Fibroblast of the aortic adventitia (primary cell): ENCODE results near the gene UCHL1. TPM values are rescaled to one million over a fixed set of nuclear protein-coding genes. Genes with fewer than 3 reads are reported as not detected.

ENCODE experiments used
- DNase-seq: peaks from one replicate; pipeline ENCODE4 v3.0.0-alpha.2; 2010; ENCODE audit warnings: low read depth
- H3K4me3 ChIP-seq: 2 replicates; pipeline ENCODE4 v1.5.1; 2011; ENCODE audit warnings: low read depth, mild to moderate bottlenecking, control low read depth, low read length, moderate library complexity
- CTCF ChIP-seq: IDR thresholded peaks from 2 replicates; pipeline ENCODE4 v1.5.1; 2011; ENCODE audit warnings: mild to moderate bottlenecking, low read length, control low read depth, inconsistent platforms; ENCODE audit not compliant: insufficient read depth
- total RNA-seq: library from RNA; depleted of rRNA; stranded (reverse); fragments of >200 nt; gene quantifications from 2 replicates; pipeline ENCODE4 v1.2.3, GENCODE V29; 2012; ENCODE audit warnings: low replicate concordance

UCHL1 gene
- total RNA-seq, 1 donor = 765 TPM

DNA sequence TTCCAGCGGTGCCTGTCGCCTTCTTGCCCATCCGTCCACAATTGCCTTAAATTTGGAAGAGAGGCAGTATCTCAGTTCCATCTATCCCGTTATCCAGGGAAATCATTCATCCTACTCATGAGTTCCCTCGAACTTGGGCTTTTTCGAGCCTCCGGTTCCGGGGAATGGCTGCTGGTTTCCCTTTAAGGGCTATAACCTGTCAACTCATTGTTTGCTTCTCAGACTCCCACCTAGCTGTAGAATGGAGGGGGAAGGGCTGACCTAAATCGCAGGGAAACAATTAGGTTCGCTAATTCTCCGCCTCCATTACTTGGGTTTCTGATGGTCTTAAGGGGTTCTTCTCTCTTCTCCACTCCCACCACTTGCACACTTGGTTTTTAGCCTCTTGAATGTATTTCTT lies 1.2 kb downstream of the UCHL1 start:
- peak overlapping the region; percentile 74 for H3K4me3 ChIP-seq
- TF ChIP-seq CTCF = no peak
- DNase-seq = peak; percentile 3

GRCh38 chr4:41258783-41259182 lies 2.1 kb downstream of the UCHL1 start:
- peak; percentile 70 for DNase-seq
- H3K4me3 ChIP-seq = peak overlapping the region; percentile 11
- TF ChIP-seq CTCF = peak; percentile 53

DNA sequence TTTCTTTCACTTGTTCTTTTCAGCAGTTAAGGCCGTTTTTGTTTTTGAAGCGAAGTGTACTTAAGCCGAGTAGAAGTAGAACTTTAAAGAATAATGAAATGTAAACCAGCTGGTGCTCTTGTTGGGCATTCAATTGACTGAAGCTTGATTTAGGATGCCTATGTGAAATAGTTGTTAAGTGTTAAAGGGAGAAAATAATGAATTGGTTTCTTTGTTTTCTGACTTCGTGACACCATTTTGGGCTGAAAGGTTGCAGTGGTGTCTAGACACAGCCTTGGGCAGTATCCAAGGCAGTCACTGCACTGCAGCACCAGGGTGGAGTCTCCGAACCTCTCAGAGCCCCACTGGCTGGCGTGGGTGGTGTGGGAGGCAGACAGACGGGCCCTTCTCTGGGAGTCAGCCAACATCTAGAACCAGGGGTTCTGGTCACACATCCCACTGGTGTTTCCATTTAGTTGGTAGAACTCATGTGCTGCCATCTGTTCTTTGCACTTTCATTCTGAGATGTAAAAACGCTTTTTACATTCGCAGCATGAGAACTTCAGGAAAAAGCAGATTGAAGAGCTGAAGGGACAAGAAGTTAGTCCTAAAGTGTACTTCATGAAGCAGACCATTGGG lies 3.5 kb downstream of the UCHL1 start:
- no peak for TF ChIP-seq CTCF
- DNase-seq = no peak
- no peak overlapping the region for H3K4me3 ChIP-seq

GRCh38 chr4:41262198-41262597 lies 5.5 kb downstream of the UCHL1 start:
- DNase-seq = no peak
- H3K4me3 ChIP-seq = no peak overlapping the region
- TF ChIP-seq CTCF = no peak

- no peak for TF ChIP-seq CTCF
- no peak overlapping the region for H3K4me3 ChIP-seq
- DNase-seq = no peak
These were observed 7.5 kb downstream of the UCHL1 start for GRCh38 chr4:41264212-41264611.

- DNase-seq = no peak
- H3K4me3 ChIP-seq = no peak overlapping the region
- TF ChIP-seq CTCF = no peak
These were observed 11.3 kb downstream of the UCHL1 start for GRCh38 chr4:41267997-41268396.
